WTC11 (cell line): Measurements from ENCODE around the gene METTL25B. TPM values are rescaled to one million over a fixed set of nuclear protein-coding genes. Genes with fewer than 3 reads are reported as not detected.

ENCODE experiments used
- total RNA-seq: library from RNA; stranded (reverse); gene quantifications from 3 replicates; pipeline ENCODE4 v1.2.3, GENCODE V29; 2021

Gene METTL25B
- total RNA-seq, 1 experiment from 2014 or later, result 32.0 TPM

Other genes with a start within 250 kb of the METTL25B start
- 20.6 to 24.1 TPM (median 24.0 TPM) in 3 replicates for gene MEF2D, start 227.7 kb upstream of the METTL25B start, total RNA-seq
- 30.8 to 33.3 TPM (median 33.3 TPM) in 3 replicates for gene IQGAP3, start 155.9 kb upstream of the METTL25B start, total RNA-seq
- 0.09 to 0.20 TPM (median 0.11 TPM) in 3 replicates for gene TTC24, start 148.7 kb upstream of the METTL25B start, total RNA-seq
- gene NAXE, start 136.7 kb upstream of the METTL25B start, total RNA-seq, result 81.6 to 98.1 TPM (median 92.8 TPM) in 3 replicates
- gene GPATCH4, start 127.0 kb upstream of the METTL25B start, total RNA-seq, result 37.1 to 50.1 TPM (median 38.2 TPM) in 3 replicates
- gene HAPLN2, start 109.1 kb upstream of the METTL25B start, total RNA-seq, result 1.1 to 1.3 TPM (median 1.2 TPM) in 3 replicates
- gene BCAN, start 86.4 kb upstream of the METTL25B start, total RNA-seq, result 2.5 to 3.7 TPM (median 3.6 TPM) in 3 replicates
- gene NES, start 51.1 kb upstream of the METTL25B start, total RNA-seq, result 103 to 127 TPM (median 104 TPM) in 3 replicates
- 135 to 195 TPM (median 186 TPM) in 3 replicates for gene CRABP2, start 22.9 kb upstream of the METTL25B start, total RNA-seq
- gene ISG20L2, start 297 bp downstream of the METTL25B start, total RNA-seq, result 37.2 to 43.8 TPM (median 42.2 TPM) in 3 replicates
- 35.1 to 37.4 TPM (median 35.2 TPM) in 3 replicates for gene MRPL24, start 12.6 kb downstream of the METTL25B start, total RNA-seq
- 301 to 339 TPM (median 318 TPM) in 3 replicates for gene HDGF, start 23.2 kb downstream of the METTL25B start, total RNA-seq
- gene PRCC, start 39.1 kb downstream of the METTL25B start, total RNA-seq, result 97.4 to 98.5 TPM (median 98.0 TPM) in 3 replicates
- 4.9 to 6.9 TPM (median 6.6 TPM) in 3 replicates for gene SH2D2A, start 88.4 kb downstream of the METTL25B start, total RNA-seq
- 0.05 to 0.11 TPM in 2 of 3 replicates, not detected in the other for gene INSRR, start 130.6 kb downstream of the METTL25B start, total RNA-seq
- 0.23 to 0.42 TPM (median 0.23 TPM) in 3 replicates for gene NTRK1, start 132.4 kb downstream of the METTL25B start, total RNA-seq
- gene PEAR1, start 165.2 kb downstream of the METTL25B start, total RNA-seq, result 0.89 to 1.6 TPM (median 1.0 TPM) in 3 replicates
- 0.18 to 0.30 TPM (median 0.22 TPM) in 3 replicates for gene LRRC71, start 192.2 kb downstream of the METTL25B start, total RNA-seq